GM12864 (cell line): ENCODE data around the gene SAG.
A peak's percentile ranks its signal among the peaks of the same experiment; 100 is the strongest.

Experiments
- DNase-seq: peaks from one replicate; pipeline ENCODE4 v3.0.0-alpha.2; 2011; ENCODE audit warnings: low read depth
- H3K4me3 ChIP-seq: 2 replicates; pipeline ENCODE4 v1.5.1; 2011; ENCODE audit warnings: mild to moderate bottlenecking, low read depth, low read length, control low read depth
- TF ChIP-seq, protein P1 (sequence below): IDR thresholded peaks from 2 replicates; pipeline ENCODE4 v1.5.1; 2011; ENCODE audit warnings: low read depth, mild to moderate bottlenecking, moderate library complexity, low read length, control low read depth, inconsistent platforms; ENCODE audit errors: missing control alignments

Gene SAG

DNA sequence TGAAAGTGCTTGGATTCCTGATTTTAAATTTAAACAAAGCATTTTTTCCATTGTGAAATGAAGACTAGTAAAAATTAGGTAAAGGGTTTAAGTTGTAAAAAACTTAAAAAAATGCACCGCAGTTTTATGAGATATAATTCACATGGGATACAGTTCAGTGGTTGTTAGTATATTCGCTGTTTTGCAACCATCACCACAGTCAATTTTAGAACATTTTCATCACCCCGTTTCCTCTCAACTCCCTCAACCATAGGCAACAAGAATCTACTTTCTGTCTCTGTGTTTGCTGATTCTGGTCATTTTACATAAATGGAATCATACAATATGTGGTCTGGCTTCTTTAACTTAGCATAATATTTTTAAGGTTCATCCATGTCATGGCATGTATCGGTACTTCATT is 50.7 kb downstream of the SAG start:
- peak overlapping the region; percentile 96 for H3K4me3 ChIP-seq
- TF ChIP-seq, protein P1, sequence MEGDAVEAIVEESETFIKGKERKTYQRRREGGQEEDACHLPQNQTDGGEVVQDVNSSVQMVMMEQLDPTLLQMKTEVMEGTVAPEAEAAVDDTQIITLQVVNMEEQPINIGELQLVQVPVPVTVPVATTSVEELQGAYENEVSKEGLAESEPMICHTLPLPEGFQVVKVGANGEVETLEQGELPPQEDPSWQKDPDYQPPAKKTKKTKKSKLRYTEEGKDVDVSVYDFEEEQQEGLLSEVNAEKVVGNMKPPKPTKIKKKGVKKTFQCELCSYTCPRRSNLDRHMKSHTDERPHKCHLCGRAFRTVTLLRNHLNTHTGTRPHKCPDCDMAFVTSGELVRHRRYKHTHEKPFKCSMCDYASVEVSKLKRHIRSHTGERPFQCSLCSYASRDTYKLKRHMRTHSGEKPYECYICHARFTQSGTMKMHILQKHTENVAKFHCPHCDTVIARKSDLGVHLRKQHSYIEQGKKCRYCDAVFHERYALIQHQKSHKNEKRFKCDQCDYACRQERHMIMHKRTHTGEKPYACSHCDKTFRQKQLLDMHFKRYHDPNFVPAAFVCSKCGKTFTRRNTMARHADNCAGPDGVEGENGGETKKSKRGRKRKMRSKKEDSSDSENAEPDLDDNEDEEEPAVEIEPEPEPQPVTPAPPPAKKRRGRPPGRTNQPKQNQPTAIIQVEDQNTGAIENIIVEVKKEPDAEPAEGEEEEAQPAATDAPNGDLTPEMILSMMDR, result no peak
- no peak for DNase-seq

DNA sequence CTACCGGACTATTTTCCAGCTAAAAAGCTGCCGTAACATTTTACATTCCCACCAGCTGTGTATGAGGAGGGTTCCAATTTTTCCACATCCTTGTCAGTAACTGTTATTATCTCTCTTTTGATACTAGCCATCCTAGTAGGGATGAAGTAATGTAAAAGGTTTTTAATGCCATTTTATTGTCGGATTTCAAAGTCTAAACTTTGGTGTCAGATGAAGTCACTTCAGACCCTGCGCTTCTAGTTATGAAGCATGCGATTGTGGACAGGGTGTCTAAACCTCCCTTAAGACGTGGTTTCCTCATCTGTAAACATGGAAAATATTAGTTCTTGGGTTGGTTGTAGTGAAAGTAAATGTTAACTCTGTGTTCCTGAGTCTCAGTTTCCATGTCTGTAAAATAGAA is 51.3 kb downstream of the SAG start:
- TF ChIP-seq, protein P1, result no peak
- H3K4me3 ChIP-seq, result peak overlapping the region; percentile 96

DNA sequence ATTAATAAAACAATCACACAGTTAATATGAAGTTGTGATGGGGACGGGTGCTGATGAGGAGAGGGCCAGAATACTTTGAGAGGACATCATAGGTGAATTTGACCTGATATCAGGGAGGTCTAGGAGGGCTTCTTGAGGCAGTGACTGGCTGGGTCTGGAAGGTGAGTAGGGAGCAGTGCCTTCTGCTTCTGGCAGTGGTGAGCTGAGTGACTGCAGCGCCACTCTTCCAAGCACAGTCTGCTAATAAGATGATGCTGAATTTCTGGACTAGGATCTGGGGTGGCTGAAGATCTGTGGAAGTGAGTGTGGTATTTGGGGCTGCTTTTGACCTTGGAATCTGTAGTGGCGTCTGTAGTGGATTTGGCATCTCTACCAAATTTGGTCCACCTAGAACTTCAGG is 52.2 kb downstream of the SAG start:
- DNase-seq, result no peak
- TF ChIP-seq, protein P1, result no peak
- H3K4me3 ChIP-seq, result no peak overlapping the region

More for the DNA sequence above, 51.3 kb downstream of the SAG start:
- no peak for DNase-seq

DNA sequence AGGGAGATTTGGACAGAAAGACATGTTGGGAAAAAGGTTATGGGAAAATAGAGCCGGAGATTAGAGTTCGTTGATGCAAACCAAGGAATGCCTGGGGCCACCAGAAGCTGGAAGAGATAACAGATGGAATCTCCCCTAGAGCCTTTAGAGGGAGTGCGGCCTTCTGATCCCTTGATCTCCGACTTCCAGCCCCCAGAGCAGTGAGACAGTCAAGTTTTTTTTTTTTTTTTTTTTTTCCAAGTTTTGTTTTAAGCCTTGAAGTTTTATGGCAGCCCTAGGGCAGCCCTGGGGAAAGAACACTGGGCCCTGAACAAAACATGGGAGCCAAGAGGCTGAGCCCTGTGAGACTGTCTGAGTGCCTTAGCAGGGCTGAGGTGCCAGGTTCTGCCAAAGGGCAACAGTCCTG is 53.2 kb downstream of the SAG start:
- DNase-seq, result no peak
- TF ChIP-seq, protein P1, result no peak
- no peak overlapping the region for H3K4me3 ChIP-seq

DNA sequence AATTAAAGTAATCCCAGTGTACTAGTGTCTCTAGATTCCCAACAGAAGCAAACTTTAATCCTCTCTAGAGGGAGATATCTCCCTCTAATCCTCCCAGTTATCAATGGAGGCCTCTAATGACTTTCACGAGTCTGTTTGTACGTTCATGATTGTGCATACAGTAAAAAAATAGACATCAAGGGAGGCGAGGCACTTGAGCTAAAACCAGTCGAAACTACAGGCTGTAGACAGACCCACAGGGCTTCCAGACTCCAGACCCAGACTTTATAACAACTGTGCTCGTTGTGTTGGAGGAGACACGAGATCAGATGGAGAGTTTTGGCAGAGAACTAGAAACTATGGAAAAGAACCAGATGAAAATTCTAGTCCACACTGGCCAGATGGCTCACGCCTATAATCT is 53.7 kb downstream of the SAG start:
- no peak for DNase-seq
- no peak overlapping the region for H3K4me3 ChIP-seq
- TF ChIP-seq, protein P1, result no peak

DNA sequence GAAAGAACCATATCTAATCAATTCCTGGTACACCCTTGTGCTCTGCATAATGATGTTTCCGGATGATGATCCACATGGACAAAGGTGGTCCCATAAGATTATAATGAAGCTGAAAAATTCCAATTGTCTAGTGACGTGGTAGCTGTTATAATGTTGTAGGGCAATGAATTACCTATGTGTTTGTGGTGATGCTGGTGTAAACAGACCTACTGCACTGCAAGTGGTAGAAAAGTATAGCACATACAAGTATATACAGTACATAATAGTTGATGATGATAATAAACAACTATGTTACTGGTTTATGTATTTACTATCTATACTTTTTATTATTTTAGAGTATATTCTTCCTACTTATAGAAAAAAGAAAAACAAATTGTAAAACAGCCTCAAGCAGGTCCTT is 55.1 kb downstream of the SAG start:
- no peak for DNase-seq
- no peak overlapping the region for H3K4me3 ChIP-seq
- TF ChIP-seq, protein P1, result no peak

DNA sequence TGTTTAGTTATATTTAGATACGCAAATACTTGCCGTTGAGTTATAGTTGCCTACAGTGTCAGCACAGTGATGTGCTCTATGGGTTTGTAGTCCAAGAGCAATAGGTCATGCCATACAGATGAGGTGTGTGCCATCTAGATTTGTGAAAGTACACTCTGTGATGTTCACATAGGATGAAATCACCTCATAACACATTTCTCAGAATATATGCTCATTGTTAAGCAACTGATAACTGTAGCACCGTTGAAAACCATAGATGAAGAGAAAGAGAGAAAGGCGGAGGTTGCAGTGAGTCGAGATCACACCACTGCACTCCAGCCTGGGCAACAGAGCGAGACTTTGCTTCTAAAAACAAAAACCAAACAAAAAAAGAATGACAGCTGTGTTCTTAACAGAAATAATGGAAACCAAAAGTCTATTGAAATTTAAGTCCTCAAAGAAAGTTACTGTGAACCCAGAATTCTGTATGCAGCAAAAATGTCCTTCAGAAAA is 56.2 kb downstream of the SAG start:
- TF ChIP-seq, protein P1, result no peak
- H3K4me3 ChIP-seq, result peak overlapping the region; percentile 15; the same call in 1 of the 2 replicates
- DNase-seq, result no peak
